Calu3 (cell line): Measurements from ENCODE around the gene OSTM1. TPM values are rescaled to one million over a fixed set of nuclear protein-coding genes. Genes with fewer than 3 reads are reported as not detected.

Experiments used
- BruUV-seq: library from RNA; stranded (reverse); fragments of 400-500 nt; replicated peaks from 2 replicates; lab custom pipeline; 2021; lab: Mats Ljungman, UMichigan
- CTCF ChIA-PET: fragments of 300-600 bp; sonication (Branson Sonifier 250); formaldehyde crosslinking; loops from one replicate; lab custom pipeline; 2022; ENCODE audit warnings: antibody characterized with exemption; lab: Charles Lee
- DNase-seq: peaks from one replicate; pipeline ENCODE4 v3.0.0; 2022
- H3K27ac Mint-ChIP-seq: one replicate; pipeline ENCODE4 v1.8.0; 2022; ENCODE audit warnings: mixed read lengths; ENCODE audit not compliant: unreplicated experiment
- H3K27me3 Mint-ChIP-seq: one replicate; pipeline ENCODE4 v1.8.0; 2022; ENCODE audit warnings: mixed read lengths; ENCODE audit not compliant: unreplicated experiment
- H3K36me3 Mint-ChIP-seq: one replicate; pipeline ENCODE4 v1.8.0; 2022; ENCODE audit warnings: mild to moderate bottlenecking, moderate library complexity, mixed read lengths; ENCODE audit not compliant: insufficient read depth, unreplicated experiment
- H3K4me1 Mint-ChIP-seq: one replicate; pipeline ENCODE4 v1.8.0; 2022; ENCODE audit warnings: mild to moderate bottlenecking, low read depth, mixed read lengths; ENCODE audit not compliant: unreplicated experiment
- H3K4me3 Mint-ChIP-seq: one replicate; pipeline ENCODE4 v1.8.0; 2022; ENCODE audit warnings: mild to moderate bottlenecking, low read depth, moderate library complexity, mixed read lengths; ENCODE audit not compliant: unreplicated experiment
- H3K9me3 Mint-ChIP-seq: one replicate; pipeline ENCODE4 v1.8.0; 2022; ENCODE audit warnings: low read depth, mixed read lengths; ENCODE audit not compliant: unreplicated experiment
- CTCF ChIP-seq: fragments of 200-600 bp; IDR thresholded peaks from one replicate; pipeline ENCODE4 v1.8.0; 2022; ENCODE audit warnings: antibody characterized with exemption; ENCODE audit not compliant: unreplicated experiment
- intact Hi-C: fragments of 100-400 bp; cut with micrococcal nuclease; formaldehyde crosslinking; loops from one replicate; pipeline ENCODE4 v1.10.0; 2022; ENCODE audit not compliant: unreplicated experiment
- total RNA-seq: library from RNA; stranded (reverse); gene quantifications from 2 replicates; pipeline ENCODE4 v1.2.3, GENCODE V29; 2022

Gene OSTM1
- total RNA-seq, 1 experiment from 2014 or later = 30.5 TPM

GRCh38 chr6:108051481-108051880 is 23.1 kb downstream of the OSTM1 start:
- Mint-ChIP-seq H3K4me3 (no peak overlapping the region), H3K36me3 (peaks cover 7% of the 10 kb centered on the region), H3K27ac (no peak overlapping the region), H3K4me1 (no peaks in the 10 kb centered on the region), H3K27me3 (no peaks in the 10 kb centered on the region), H3K9me3 (no peaks in the 10 kb centered on the region)
- intact Hi-C loops = no loop called here
- no peak for DNase-seq
- CTCF ChIA-PET = interaction anchor here (2.2 kb wide), 1 partner anchor 71 kb away, joined by 21 read pairs; no protein-coding TSS in a partner anchor
- BruUV-seq = no TSS peak
- TF ChIP-seq CTCF = no peak

GRCh38 chr6:108039681-108040080 is 34.9 kb downstream of the OSTM1 start:
- Mint-ChIP-seq H3K4me3 (no peak overlapping the region), H3K9me3 (no peaks in the 10 kb centered on the region), H3K27ac (no peak overlapping the region), H3K36me3 (no peaks in the 10 kb centered on the region), H3K27me3 (no peaks in the 10 kb centered on the region), H3K4me1 (no peaks in the 10 kb centered on the region)
- no peak for TF ChIP-seq CTCF
- intact Hi-C loops = no loop called here
- CTCF ChIA-PET = no interaction called here
- no peak for DNase-seq
- no TSS peak for BruUV-seq

- H3K27me3 Mint-ChIP-seq = no peaks in the 10 kb centered on the region
- H3K36me3 Mint-ChIP-seq = no peaks in the 10 kb centered on the region
- CTCF ChIA-PET = no interaction called here
- no peak for DNase-seq
- H3K27ac Mint-ChIP-seq = no peak overlapping the region
- no peaks in the 10 kb centered on the region for H3K9me3 Mint-ChIP-seq
- no peak for TF ChIP-seq CTCF
- intact Hi-C loops = no loop called here
- no TSS peak for BruUV-seq
- H3K4me1 Mint-ChIP-seq = no peaks in the 10 kb centered on the region
- no peak overlapping the region for H3K4me3 Mint-ChIP-seq
These were observed 37.7 kb downstream of the OSTM1 start for GRCh38 chr6:108036884-108037283.

GRCh38 chr6:108031968-108032367 is 42.6 kb downstream of the OSTM1 start:
- intact Hi-C loops = no loop called here
- CTCF ChIA-PET = no interaction called here
- no peak for DNase-seq
- Mint-ChIP-seq H3K9me3 (no peaks in the 10 kb centered on the region), H3K4me1 (peaks cover 12% of the 10 kb centered on the region), H3K27ac (no peak overlapping the region), H3K27me3 (no peaks in the 10 kb centered on the region), H3K36me3 (no peaks in the 10 kb centered on the region), H3K4me3 (no peak overlapping the region)
- TF ChIP-seq CTCF = no peak
- BruUV-seq = no TSS peak

- no peak for TF ChIP-seq CTCF
- BruUV-seq = no TSS peak
- peaks cover 15% of the 10 kb centered on the region for H3K4me1 Mint-ChIP-seq
- H3K4me3 Mint-ChIP-seq = no peak overlapping the region
- no peak for DNase-seq
- H3K9me3 Mint-ChIP-seq = no peaks in the 10 kb centered on the region
- no peaks in the 10 kb centered on the region for H3K27me3 Mint-ChIP-seq
- no peak overlapping the region for H3K27ac Mint-ChIP-seq
- no peaks in the 10 kb centered on the region for H3K36me3 Mint-ChIP-seq
- intact Hi-C loops = no loop called here
- CTCF ChIA-PET = no interaction called here
These were observed 44.3 kb downstream of the OSTM1 start for GRCh38 chr6:108030211-108030610.
